Brain microvascular endothelial cell (primary cell): ENCODE results near the gene ZNF628.

Experiments used
- DNase-seq: peaks from one replicate; pipeline ENCODE4 v3.0.0-alpha.2; 2020
- H3K27ac ChIP-seq: fragments of 250-450 bp; sonication (Bioruptor Pico); 2 replicates; pipeline ENCODE4 v1.5.1; 2020; ENCODE audit warnings: mild to moderate bottlenecking, moderate library complexity
- H3K27me3 ChIP-seq: fragments of 250-450 bp; sonication (Bioruptor Pico); replicated peaks from 2 replicates; pipeline ENCODE4 v1.5.1; 2020; ENCODE audit warnings: mild to moderate bottlenecking
- H3K36me3 ChIP-seq: fragments of 250-450 bp; sonication (Bioruptor Pico); replicated peaks from 2 replicates; pipeline ENCODE4 v1.5.1; 2020; ENCODE audit warnings: mild to moderate bottlenecking
- H3K4me3 ChIP-seq: 2 replicates; pipeline ENCODE4 v1.5.1; 2011; ENCODE audit warnings: low read depth, mild to moderate bottlenecking, control low read depth, low read length, moderate library complexity
- CTCF ChIP-seq: IDR thresholded peaks from 2 replicates; pipeline ENCODE4 v1.5.1; 2011; ENCODE audit warnings: low read depth, mild to moderate bottlenecking, moderate library complexity, low read length, control low read depth, inconsistent platforms; ENCODE audit errors: missing control alignments
- in situ Hi-C: cut with HindIII; loops from 2 replicates; pipeline ENCODE4 v1.10.0; 2017; ENCODE audit warnings: low sequenced_read_pairs, low pct_ligation_motif_present

Gene ZNF628

GRCh38 chr19:55465460-55466240, 10.8 kb upstream of the ZNF628 start:
- TF ChIP-seq CTCF, result no peak
- Histone ChIP-seq H3K36me3 (no peaks in the 10 kb centered on the region), H3K27ac (no peak overlapping the region), H3K27me3 (no peaks in the 10 kb centered on the region), H3K4me3 (no peak overlapping the region)
- DNase-seq, result no peak
- in situ Hi-C loops, result no loop called here

DNA sequence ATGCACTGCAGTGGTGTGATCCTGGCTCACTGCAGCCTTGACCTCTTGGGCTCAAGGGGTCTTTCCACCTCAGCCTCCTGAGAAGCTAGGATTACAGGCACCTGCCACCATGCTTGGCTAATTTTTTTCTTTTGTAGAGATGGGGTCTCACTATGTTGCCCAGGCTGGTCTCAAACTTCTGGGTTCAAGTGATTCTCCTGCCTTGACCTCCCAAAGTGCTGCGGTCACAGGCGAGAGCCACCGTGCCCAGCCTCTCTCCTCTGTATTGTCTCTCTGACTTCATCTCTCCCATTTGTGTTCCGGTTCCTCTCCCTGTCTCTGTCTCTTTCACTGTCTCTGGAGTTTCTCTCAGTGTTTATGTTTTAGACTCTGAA, 10.2 kb upstream of the ZNF628 start:
- TF ChIP-seq CTCF, result no peak
- no peak overlapping the region for H3K27ac ChIP-seq
- in situ Hi-C loops, result no loop called here
- DNase-seq, result no peak
- H3K4me3 ChIP-seq, result no peak overlapping the region
- H3K36me3 ChIP-seq, result no peaks in the 10 kb centered on the region
- H3K27me3 ChIP-seq, result no peaks in the 10 kb centered on the region

DNA sequence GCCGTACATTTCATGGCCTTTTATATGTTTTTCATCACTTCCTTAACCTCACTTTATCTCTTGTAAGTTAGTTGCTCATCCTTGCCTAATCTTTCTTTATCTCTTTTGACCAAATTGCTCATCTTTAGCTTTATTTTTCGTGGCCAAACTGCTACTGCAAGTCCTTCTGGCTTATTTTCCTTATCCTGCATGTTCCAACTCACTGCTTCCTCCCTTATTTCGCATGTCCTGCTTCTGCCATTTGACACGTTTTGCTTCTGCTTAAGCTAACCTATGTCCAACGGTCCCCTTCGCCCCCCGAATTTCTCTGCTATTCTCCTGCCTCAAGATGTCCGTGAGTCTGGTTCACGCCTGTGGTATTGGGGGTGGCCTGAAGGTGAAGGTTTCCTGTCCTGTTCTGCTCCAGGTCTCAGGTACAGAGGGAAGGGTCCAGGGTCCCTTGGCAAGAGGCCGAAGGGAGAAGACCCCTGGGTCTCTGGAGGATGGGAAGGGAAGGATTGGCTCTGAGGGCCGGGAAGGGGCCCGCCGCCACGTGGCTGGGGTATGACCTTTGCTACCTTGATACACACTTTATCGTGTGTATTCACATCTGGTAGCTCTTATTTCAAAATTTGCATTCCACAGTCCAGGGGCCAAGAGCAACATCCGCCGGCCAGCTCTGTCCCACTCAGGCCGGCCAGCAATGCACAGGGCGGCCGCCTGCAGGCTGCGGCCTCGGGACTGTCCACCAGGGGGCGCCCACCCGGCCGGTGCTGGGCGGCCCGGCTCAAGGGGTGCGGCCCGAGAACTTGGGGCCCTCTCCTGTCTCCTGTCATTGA, 9.0 kb upstream of the ZNF628 start:
- TF ChIP-seq CTCF, result peak; percentile 71
- no peaks in the 10 kb centered on the region for H3K27me3 ChIP-seq
- no peak for DNase-seq
- no peak overlapping the region for H3K4me3 ChIP-seq
- H3K36me3 ChIP-seq, result no peaks in the 10 kb centered on the region
- H3K27ac ChIP-seq, result no peak overlapping the region
- in situ Hi-C loops, result no loop called here

GRCh38 chr19:55468054-55468393, 8.4 kb upstream of the ZNF628 start:
- no peak overlapping the region for H3K4me3 ChIP-seq
- DNase-seq, result no peak
- no peaks in the 10 kb centered on the region for H3K36me3 ChIP-seq
- in situ Hi-C loops, result no loop called here
- no peak for TF ChIP-seq CTCF
- H3K27me3 ChIP-seq, result no peaks in the 10 kb centered on the region
- H3K27ac ChIP-seq, result no peak overlapping the region

DNA sequence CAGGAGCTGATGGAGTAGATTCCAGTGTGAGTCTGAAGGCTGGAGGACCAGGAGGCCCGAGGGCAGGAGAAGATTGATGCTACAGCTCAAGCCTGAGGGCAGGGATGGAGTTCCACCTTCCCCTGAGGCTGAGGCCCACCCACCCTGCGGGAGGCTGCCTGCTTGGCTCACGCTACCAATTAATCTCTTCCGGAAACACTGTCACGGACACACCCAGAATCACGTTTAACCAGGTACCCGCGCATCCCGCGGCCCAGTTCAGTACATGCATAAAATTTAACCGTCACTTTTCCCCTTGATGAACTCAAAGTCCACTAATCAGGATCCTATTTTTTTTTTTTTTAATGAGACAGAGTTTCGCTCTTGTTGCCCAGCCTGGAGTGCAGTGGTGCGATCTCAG, 5.2 kb upstream of the ZNF628 start:
- no peaks in the 10 kb centered on the region for H3K27me3 ChIP-seq
- in situ Hi-C loops, result no loop called here
- H3K4me3 ChIP-seq, result no peak overlapping the region
- DNase-seq, result no peak
- no peak overlapping the region for H3K27ac ChIP-seq
- TF ChIP-seq CTCF, result no peak
- no peaks in the 10 kb centered on the region for H3K36me3 ChIP-seq

DNA sequence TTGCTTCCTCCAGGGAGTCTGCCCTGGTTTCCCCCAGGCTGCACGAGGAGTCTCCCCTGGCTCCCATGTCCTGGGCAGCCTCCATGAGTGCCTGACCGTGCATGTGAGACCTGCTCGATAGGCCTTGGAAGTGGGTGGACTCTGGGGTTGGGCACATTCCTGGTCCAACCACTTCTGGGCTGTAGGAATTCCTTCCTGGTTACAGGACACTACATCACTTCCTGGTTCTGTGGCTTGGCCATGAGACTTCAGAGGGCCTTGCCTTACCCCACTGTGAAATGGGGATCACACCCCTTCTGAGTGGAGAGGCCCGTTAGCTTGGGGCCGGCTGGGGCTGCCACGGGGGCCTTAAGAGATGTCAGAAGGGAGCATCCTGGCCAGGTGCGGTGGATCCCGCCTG, 4.0 kb upstream of the ZNF628 start:
- Histone ChIP-seq H3K4me3 (no peak overlapping the region), H3K36me3 (no peaks in the 10 kb centered on the region), H3K27me3 (no peaks in the 10 kb centered on the region), H3K27ac (no peak overlapping the region)
- TF ChIP-seq CTCF, result no peak
- in situ Hi-C loops, result no loop called here
- peak; percentile 68 for DNase-seq
